Stimulated activated CD4-positive, alpha-beta T cell treated with anti-CD3 and anti-CD28 coated beads, TNF-alpha, amount 100 ng/mL, for 48 hours (primary cell): Measurements from ENCODE around the gene OPCML.

Experiments used
- DNase-seq, 3 donors: peaks; one replicate each; pipeline ENCODE4 v3.0.0-alpha.2; 2020; ENCODE audit warnings: low read depth in 3 of 3

The OPCML gene

DNA sequence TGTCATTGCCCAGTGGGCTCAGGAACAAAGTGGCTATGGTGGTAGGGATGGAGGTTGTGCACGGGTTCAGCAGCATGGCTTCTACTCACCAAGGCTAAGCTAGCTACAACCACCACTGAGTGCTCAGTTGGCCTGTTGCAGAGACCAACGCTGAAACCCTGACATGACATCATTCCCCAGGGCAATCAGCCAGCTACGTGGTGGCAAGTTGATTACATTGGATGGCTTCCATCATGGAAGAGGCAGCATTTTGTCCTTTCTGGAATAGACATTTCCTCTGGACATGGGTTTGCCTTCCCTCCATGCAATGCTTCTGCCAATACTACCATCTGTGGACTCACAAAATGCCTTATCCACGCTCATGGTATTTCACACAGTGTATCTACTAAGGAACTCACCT lies 634.3 kb downstream of the OPCML start:
- no peak for DNase-seq

DNA sequence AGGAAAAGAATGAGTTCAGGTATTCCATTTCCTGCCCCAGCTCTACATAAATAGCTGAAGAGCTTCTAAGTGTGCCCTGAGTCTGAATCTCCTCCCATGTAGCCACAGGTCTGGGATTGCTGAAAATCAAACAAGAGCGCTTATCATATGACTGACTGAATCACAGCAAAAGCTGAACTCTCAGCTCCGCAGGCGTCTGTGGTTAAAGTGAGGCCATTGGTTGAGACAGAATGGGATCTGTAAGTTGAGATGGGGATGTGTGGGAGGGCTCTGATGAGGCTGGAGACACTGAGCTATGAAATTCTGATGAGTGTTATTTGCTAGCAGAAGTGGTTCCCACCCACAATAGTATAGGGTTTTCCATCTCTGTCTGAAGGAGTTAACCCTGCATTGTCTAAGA lies 637.0 kb downstream of the OPCML start:
- no peak for DNase-seq

DNA sequence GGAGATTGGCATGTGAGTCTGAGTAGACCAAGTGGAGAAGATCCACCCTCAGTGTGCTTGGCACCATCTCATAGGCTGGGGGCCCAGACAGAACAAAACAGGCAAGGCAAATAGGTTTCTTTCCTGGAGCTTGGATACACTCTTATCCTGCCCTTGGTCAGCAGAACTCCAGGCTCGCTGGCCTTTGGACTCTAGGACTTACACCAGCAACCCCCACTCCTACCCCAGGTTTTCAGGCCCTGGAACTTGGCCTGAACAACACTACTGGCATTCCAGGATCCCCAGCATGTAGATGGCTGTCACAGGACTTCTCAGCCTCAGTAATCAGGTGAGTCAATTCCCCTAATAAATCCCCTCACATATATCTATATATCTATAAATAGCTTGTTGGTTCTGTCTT lies 637.7 kb downstream of the OPCML start:
- DNase-seq: no peak

DNA sequence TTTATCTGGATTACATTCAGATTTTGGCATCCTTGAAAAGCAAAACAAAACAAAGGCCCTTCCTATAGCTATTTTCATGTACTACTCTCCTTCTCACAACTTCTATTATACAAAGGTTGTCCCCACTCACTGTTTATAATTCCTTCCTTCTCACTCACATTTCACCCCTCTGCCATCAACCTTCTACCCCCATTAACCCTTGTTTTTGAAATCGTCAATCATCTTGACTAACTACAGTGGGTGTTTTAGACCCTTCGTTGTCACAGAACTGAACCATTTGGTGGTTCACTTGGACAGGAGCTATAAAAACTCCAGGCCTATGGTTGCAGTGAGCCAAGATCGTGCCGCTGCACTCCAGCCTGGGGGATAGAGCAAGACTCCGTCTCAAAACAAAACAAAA lies 639.4 kb downstream of the OPCML start:
- no peak for DNase-seq

DNA sequence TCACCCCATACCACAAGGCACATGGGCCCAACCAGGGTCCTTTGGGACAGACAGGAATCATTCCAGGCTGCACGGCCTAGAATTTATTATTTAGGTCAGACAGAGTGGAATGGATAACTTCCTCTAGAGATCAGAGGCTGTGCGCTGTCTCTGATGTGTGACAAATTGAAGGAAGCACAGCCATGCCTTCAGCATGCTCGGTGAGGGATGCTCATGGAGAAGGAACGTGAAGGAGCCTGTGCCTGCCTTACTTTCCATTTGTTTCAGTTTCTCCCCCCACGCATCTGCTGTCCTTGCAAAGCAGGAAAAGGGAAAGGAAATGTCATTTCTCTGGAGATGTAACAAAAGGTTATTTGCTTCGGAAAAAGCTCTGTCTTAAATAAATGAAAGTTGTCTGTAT lies 644.1 kb downstream of the OPCML start:
- no peak for DNase-seq

DNA sequence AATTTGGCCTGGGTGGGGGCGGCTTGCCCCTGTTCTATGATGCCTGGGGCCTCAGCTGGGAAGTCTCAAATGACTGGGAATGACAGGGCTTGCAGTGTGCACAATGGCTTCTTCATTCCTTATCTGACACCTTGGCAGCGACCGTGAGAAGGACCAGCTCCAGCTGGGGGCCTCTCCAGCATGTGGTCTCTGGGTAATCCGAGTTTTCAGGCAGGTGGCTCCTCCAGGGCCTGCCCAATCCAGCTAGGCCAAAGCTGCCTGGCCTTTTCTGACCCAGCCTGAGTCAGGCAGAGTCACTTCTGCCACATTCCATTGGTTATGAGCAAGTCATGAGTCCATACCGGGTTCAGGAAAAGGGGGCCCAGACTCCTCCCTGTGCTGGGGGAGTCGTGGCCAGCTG lies 646.0 kb downstream of the OPCML start:
- DNase-seq: no peak

DNA sequence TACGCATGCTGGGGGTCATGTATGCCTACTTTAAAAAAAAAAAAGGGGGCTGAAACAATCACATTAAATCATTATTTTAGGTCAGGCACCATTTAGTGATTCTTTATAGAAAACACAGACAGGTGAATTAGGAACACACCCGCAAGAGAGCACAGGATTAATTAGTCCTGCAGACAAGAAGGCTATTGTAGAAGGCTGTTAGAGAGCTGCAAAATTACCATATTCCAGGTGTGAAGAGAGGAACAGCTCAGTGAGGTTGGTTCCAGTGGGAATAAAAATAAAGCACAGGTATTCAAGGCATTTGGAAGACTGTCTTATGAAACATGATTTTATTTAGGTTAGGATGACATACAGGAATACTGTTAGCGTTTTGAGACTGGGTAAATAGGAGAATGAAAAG lies 649.1 kb downstream of the OPCML start:
- no peak for DNase-seq

DNA sequence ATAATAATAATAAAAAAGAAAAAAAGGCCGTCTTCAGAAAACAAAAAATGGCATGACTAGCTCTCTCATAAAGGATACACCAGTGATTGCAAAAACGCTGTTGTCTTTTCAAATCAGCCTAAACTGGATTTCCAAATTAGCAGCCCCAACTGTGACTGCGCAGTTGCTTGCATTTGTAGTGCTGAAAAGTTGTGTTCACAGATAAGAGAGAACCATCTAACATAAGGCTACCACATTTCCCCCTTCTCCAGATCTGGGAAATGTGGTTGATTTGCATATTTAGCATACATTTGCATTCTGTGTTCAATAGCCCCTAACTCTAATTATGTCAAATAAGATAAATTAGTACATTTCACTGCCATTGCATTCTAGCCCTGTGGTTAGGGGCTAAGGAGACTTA lies 650.7 kb downstream of the OPCML start:
- no peak for DNase-seq

DNA sequence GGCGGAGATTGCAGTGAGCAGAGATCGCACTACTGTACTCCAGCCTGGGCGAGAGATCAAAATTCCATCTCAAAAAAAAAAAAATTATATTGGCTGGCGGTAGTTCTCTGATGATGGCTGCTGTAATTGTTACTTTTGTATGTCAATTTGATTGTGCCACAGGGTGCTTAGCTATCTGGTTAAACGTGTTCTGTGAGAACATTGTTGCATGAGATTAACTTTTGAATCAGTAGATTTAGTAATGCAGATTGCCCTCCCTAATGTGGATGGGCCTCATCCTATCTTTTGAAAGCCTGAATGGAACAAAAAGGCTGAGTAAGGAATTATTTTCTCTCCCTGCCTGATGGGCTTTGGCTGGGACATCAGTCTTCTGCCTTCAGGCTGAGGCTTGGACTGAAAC lies 654.2 kb downstream of the OPCML start:
- DNase-seq: no peak

DNA sequence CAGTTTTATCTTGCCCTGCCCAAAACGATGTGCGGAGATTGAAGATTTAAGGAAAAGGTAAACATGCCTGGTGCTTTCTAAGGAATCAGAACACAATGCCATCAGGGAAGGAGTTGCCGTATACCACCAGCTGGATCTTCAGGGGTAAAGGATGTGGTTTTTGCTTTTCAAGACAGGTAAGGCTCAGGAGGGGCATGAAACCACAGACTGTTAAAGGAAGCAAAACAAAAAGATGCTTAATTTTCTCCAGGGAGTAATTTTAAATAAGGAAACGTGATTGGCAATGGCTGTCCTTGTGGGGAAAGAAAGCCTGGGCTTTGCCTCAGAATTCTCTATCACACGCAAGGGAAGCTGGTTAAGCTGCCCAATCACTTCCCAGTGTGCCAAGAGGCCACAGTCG lies 655.6 kb downstream of the OPCML start:
- DNase-seq: no peak

DNA sequence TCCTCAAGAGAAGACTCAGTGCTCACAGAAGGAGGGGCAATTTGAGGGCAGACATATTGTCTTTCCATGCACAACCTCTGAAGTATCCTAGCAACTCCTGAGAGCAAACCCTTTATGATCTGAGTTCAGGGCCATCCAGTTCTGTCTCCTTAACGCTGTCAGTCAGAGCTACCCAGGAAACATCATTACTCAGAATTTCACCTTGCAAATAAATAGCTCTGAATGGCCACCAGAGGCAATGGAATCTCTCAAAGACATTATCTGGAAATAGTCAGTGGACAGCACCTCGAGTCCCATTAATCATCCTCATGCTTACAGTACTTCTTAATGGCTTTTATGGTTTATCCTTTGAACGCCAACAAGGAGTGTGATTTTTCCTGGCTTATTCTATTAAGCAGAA lies 656.1 kb downstream of the OPCML start:
- no peak for DNase-seq

DNA sequence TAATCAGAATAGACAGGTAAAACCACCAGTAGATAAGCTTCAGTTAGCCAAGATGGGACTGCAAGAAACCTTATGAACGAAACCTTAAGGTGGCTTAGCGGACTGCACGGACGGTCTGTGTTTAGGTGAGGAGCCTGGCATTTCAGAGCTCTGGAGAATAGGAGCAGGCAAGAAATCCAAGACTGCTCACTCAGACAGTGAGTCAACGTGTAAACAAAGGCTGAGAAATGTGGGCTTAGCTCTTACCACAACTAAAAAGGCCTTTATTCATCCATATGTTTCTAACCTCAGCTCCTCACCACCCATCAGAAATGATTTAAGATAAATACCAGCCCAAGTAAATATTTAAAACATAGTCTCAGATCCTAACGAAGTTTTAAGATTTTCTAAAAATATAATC lies 657.7 kb downstream of the OPCML start:
- no peak for DNase-seq

DNA sequence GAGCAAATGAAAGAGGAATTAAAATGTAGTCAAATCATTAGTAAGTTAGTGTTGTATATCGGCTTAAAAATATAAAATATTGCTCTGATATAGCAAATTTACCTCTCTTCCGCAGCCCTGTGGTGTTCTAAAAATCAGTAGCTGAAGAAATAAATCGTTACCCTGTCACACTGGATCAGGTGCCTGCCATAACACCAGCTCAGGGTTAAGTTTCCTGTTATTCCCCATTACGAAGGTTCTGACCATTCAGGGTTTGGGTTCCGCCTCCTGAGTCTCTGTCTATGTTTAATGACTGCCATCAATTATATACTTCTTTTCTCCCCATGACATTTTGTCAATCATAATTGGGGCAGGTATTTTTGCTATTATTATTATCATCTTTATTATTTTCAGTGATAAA lies 658.5 kb downstream of the OPCML start:
- no peak for DNase-seq

DNA sequence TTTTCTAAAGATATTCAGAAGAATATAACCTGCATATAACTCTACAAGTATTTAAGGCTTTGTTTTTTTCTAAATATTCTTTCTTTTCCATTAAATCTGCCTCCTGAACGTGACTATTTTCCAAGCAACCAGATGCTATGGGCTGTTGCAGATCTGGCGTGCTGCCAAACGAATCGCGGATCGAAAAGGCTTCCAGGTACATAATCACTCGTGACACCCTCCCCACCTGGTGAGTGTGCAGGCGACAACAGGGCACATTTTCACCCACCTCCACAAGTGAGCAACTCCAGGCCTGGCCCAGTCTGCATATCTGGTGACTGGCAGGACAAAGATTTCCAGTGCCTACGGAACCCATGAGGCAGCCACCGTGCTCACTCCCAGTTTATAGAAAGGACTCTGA lies 660.1 kb downstream of the OPCML start:
- no peak for DNase-seq

DNA sequence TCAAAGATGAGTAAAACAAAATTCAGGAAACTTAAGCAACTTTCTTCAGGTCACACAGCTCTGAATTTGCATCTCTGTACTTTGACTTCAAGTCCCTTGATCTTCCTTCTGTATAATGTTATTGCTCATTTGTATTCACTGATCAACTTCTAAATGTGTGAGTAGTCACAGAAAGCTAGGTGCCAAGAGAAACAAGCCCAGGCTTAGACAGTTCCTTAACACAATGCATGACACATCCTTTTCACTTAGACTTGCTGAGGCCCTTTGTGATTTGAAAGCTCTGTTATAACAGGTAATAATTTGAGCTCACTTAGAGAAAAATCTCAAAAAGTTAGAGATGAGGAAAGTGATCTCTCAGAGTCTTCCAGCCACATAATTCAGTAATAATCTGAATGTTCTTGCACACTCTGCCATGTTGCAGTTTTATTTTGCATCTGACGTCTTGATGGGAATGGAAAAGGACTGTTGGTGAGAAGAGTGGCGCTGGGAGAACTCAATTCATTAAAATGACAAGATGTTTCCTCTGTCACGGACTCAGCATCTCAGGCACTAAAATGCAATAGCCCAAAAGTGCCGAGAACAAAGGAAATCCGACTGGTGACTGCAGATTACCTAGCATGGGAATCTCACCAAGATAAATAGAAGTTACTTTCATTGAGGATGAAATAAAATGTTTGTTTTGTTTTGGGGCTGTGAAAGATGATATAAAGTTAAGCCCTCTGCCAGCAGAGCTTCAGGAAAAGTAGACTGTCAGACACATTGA lies 665.3 kb downstream of the OPCML start:
- DNase-seq: no peak

DNA sequence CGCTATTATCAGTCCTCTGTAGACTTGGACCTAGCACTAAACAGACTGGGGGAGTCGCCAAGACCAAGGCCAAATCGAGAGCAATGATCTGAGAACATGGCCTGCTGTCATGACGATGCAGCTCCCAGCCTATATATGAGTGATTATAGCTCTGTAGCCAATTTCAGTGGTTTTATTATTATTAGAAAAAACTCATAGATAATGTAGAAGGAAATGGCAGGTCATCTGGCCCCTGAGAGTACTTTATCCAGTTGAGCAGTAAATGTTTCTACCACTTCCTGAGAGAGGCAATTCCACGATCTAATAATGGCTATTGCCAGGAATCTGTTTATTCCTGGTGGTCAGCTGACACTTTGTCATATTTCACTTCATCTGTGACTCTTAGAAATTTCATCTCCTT lies 666.7 kb downstream of the OPCML start:
- DNase-seq: no peak

DNA sequence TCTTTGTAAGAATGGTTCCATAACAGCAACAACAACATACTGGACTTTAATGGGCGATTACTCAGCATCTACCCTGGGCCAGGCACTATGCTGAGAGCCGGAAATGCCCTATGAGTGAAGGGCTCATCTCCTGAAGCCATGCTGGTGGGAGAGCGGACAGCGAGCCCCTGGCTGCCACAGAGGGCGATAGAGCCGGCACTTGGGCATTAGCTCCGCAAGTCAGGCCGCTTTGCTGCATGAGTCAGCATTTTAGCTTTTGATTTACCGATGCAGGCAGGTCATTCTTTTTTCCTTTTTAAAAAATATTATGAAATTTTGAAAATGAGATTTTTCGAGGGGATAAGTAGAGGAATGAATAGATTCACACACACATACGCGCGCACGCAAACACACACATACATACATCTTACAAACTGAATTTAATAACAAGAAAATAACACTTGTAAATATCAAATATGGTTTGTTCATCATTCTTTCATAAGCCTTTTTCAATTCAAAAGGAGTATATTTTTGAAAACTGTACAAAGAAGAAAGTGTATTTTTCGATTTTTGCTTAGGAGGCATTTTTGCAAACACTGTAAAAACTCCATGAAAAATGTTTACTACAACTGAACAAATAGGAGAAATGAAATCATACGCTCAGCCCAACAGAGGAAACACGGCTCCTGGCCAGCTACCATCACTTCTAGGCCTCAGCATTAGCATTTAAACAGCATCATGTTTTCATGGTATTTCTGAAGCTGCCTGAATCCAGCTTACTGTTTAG lies 667.3 kb downstream of the OPCML start:
- no peak for DNase-seq

DNA sequence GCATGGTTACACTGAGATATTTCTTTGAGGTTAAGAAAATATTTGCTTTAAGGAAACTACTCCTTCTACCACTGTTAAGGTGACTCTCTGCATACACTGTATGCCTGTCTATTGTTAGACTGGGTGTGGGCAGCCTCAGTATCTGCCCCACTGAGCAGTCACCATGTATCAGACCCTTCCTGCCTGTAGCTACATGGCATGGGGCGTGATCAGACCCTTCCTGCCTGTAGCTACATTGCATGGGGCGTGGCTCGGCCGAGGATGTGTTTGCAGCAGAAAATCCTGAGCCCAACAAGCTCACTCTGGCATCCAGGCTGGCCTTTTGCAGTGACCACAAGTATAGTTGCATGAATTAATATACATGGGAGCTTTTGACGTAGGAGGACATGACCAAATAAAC lies 669.4 kb downstream of the OPCML start:
- DNase-seq: no peak

DNA sequence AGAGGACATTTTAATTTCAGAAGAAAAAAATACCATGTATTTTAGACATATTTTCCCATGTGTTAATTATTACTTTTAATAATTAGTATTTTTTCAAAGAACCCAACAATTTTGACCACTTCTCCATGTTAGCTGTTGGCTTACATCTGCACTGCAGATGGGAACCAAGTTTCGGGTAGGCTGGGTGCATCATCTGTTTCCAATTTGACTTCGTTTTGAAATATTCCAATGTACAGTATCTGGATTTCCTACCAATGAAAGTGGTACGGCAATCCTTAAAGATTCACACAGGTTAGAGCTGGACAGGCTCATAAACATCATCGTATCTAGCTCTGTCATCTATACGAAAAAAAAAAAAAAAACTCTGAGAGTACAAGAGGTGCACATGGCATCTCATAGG lies 670.2 kb downstream of the OPCML start:
- DNase-seq: no peak

DNA sequence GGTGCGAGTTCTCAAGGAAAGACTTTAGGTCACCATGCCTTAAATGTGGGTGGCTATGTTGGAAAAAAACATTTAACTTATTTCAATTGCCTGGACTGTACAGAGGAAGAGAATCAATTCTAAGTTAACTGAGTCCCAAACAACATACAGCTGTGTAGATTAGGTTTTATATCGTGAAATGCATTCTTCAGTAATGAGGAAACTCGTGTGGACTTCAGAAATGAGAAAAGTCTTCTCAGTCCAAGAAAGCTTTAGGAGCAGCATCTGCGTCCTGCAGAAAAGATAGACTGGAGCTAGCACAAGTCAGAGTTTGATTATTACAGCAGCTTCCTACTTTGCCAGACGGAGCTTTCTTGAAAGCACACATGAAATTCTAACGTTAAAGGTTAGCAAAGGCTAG lies 673.0 kb downstream of the OPCML start:
- no peak for DNase-seq

DNA sequence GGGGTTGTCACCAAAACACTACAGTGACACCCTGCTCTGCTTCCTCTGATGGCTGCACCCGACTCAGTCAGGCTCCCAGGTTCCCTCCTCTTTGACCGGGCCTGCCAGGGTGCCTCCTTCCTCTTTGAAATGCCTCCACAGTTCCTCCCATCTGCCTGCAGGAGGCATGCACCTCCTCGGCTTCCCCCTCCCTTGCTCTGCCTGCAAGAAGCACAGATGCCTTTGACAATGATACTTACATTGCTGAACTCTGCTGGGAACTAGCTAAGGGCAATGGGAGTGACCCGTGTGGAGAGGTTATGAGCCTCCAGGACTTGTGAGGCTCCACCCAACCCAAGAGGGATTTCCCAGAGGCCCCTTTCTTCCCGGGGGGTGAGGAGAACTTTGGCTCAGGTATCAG lies 674.1 kb downstream of the OPCML start:
- DNase-seq: no peak

DNA sequence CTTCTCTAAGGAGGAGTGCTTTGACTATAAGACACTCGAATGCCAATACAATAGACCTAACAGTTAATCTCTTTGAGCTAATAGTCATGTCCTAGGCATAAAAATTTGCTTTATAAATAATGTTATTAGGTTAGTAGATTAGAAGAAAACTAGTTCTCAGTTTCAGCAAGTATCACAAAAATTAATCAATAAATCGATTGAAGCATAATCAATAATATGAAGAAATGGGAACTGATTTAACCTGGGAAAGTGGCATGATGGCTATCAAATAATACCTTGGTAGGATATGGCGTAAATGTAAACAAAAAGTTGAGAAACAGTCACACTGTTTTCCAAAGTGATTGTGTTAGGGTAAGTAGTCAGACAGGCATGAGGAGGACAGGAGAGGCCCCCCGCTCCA lies 676.3 kb downstream of the OPCML start:
- no peak for DNase-seq

DNA sequence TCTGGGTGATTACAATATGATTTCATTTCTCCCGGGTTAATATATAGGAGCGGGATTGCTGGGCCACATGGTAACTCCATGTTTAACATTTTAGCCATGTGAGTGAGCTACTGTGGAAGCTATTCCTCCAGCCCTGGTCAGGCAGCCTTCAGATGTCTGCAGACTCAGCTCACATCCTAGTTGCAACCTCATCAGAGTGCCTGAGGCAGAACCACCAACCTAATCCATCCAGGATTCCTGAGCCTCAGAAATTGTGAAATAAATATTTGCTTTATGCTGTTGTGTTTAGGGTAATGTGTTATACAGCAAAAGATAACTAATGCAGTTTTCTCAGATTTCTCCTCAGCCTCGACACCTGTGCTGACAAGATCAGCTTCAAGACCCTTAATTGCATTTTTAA lies 676.8 kb downstream of the OPCML start:
- no peak for DNase-seq

DNA sequence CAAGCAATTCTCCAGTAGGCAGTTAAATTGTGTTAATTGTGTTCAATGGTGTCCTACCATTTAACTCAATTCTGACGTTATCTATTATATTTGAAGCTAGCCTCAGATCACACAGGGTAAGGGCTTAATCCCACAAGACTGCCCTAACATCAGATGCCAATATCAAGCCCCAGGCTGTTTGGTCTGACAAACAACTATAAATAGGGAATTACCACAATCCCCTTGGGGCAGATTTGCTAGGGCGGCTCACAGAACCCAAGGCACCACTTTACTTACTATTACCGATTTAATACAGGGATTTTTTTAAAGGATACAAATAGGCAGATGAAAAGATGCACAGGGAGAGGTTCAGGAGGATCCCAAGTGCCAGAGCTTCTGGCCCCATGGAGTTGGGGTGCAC lies 678.4 kb downstream of the OPCML start:
- DNase-seq: no peak
